Activated CD4-positive, alpha-beta T cell treated with anti-CD3 and anti-CD28 coated beads, Interleukin-2, Interleukin-6, amounts not matched to agents 100 ng/mL and 50 ng/mL, durations not matched to agents 16 hours and 8 hours (primary cell): ENCODE measurements around the gene POLL.
"Not testable (repeated sequence)": the region's sequence is repeated elsewhere in the genome, so short reads cannot be mapped to it uniquely, and the experiment has no call there.

Experiments used
- DNase-seq: peaks from one replicate; pipeline ENCODE4 v3.0.0-alpha.2; 2020

POLL gene

GRCh38 chr10:101587725-101588653, at the start of gene POLL, which contains the start of gene DPCD:
Gene POLL (minus strand): TSS chr10:101588257. CDS start chr10:101587360, 897 bp downstream.
Gene DPCD (plus strand): TSS chr10:101588321. CDS start chr10:101588337, 16 bp downstream.
- peak; percentile 95 for DNase-seq

GRCh38 chr10:101633510-101633909, 45.5 kb upstream of the POLL start:
- DNase-seq, result not testable (repeated sequence)

- DNase-seq, result no peak
These were observed 43.9 kb upstream of the POLL start for GRCh38 chr10:101631821-101632475.

GRCh38 chr10:101630633-101630920, 42.5 kb upstream of the POLL start:
- no peak for DNase-seq

- DNase-seq, result no peak
These were observed 42.0 kb upstream of the POLL start for GRCh38 chr10:101629837-101630632.

GRCh38 chr10:101625821-101626412, 37.9 kb upstream of the POLL start:
- DNase-seq, result no peak

- DNase-seq, result no peak
These were observed 36.6 kb upstream of the POLL start for GRCh38 chr10:101624526-101625102.

GRCh38 chr10:101623528-101623927, 35.5 kb upstream of the POLL start:
- DNase-seq, result no peak

GRCh38 chr10:101619983-101620382, 31.9 kb upstream of the POLL start:
- DNase-seq, result no peak

GRCh38 chr10:101618871-101619270, 30.8 kb upstream of the POLL start:
- no peak for DNase-seq

- no peak for DNase-seq
These were observed 29.9 kb upstream of the POLL start for GRCh38 chr10:101617824-101618568.

- no peak for DNase-seq
These were observed 29.2 kb upstream of the POLL start for GRCh38 chr10:101617102-101617823.

GRCh38 chr10:101616415-101617101, 28.5 kb upstream of the POLL start:
- DNase-seq, result no peak

- no peak for DNase-seq
These were observed 27.6 kb upstream of the POLL start for GRCh38 chr10:101615525-101616116.

- no peak for DNase-seq
These were observed 26.8 kb upstream of the POLL start for GRCh38 chr10:101614663-101615524.

GRCh38 chr10:101613646-101614045, 25.6 kb upstream of the POLL start:
- no peak for DNase-seq

GRCh38 chr10:101612872-101613271, 24.8 kb upstream of the POLL start:
- no peak for DNase-seq

GRCh38 chr10:101612086-101612485, 24.0 kb upstream of the POLL start:
- DNase-seq, result no peak
